Right hindlimb (tissue), 1 donor: ENCODE measurements around the gene TICAM1.
"Not testable (repeated sequence)": the region's sequence is repeated elsewhere in the genome, so short reads cannot be mapped to it uniquely, and the experiment has no call there.

ENCODE experiments used
- DNase-seq: peaks from one replicate; pipeline ENCODE4 v3.0.0-alpha.2; 2018

The TICAM1 gene

DNA sequence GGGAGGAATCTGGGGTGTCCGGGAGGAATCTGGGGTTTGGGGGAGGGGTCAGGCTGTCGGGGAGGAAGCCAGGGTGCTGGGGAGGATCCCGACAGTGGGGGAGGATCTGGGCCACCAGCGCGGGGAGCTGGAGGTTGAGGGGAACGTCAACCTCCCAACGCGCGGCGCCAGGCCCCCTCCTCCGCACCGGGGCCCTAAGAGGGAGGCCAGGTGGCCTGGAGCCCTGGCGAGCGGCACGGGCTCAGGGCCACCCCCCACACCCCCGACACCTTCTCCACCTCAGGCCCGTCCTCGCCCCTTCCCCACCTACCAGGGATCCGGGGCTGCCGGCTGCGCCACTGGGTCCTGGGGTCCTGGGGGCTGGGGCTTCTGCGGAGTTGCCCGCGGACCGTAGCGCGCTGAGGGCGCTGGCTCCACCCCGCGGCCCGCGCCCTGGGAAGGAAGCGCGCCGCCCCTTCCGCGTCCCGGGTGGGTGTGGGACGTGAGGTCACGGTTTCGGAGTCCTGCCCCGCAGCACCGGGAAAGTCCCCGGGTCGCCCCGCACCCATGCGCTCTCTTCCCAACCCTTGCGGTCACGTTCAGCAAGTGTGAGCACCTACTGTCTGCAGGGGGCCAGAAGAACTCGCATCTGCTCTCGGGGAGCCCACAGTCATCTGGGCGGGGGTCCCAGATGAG lies at the start of gene TICAM1:
Gene TICAM1, minus strand, starts transcription at position 409 of the 675 bp plus-strand sequence. CDS start 13,335 bp downstream, outside the sequence.
- peak; percentile 71 for DNase-seq

DNA sequence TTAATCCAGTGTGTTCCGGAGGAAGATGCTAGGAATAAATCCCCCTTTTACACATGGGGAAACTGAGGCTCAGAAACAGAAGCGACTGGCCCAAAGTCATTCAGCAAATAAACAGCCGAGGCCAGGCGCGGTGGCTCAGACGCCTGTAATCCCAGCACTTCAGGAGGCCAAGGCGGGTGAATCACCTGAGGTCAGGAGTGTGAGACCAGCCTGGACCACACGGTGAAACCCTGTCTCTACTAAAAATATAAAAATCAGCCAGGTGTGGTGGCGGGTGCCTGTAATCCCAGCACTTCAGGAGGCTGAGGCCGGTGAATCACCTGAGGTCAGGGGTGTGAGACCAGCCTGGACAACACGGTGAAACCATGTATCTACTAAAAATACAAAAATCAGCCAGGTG lies 47.5 kb upstream of the TICAM1 start:
- no peak for DNase-seq

DNA sequence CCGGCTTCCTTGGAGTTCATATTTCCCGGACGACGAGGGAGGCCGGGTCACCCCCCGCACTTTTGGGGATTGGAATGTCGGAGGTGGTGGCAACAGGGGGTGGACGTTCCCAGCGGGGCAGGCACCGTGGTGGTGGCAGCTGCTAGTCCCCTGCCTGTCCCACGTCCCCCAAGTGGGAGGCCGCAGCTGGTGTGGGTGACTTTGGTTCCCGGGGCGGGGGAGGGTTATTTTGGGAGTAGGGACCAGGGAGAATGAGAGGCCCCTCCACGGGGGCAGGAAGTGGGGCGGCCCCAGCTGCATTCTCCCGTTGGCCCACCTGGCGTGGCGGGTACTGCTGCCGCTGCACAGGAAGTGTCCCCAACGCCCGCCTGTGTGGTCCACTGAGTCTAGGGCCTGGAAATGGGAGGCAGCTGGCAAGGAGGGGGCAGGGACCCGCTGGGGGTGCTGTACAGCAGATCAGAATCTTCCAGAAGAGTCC lies 47.0 kb upstream of the TICAM1 start:
- DNase-seq = peak; percentile 68

DNA sequence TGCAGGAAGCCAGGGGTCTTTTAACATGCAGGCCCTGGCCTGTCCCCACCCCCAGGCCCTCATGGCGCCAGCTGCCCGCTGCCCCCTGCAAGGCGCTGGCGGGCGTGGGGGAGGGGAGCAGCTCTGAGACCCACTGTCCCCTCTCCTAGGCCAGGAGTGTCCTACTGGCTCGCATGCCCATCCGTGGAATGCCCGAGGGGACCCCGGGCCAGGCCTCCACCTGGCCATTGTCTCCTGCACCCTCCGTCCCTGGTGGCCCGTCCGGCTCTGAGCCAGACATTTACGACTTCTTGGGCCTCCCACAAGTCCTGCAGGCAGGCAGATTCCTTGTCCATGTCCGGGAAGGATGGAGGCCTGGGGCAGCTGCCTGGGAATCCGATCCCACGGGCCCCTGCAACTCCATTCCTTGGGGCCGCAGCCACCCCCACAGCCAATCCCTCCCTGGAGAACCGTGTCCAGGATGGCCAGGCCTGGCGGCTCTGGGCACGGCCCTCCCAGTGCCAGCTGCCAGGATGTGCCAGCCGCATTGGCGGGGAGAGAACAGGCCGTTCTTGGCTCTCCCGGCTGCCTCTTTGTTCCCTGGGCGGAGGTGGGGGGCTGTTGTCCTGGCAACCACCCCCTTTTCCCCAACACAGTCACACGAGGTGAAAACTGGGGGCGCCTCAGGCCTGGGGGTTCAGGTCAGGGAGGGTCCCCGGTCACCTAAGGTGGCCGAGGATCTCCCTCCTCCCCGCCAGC lies 46.4 kb upstream of the TICAM1 start:
- DNase-seq = peak; percentile 77

DNA sequence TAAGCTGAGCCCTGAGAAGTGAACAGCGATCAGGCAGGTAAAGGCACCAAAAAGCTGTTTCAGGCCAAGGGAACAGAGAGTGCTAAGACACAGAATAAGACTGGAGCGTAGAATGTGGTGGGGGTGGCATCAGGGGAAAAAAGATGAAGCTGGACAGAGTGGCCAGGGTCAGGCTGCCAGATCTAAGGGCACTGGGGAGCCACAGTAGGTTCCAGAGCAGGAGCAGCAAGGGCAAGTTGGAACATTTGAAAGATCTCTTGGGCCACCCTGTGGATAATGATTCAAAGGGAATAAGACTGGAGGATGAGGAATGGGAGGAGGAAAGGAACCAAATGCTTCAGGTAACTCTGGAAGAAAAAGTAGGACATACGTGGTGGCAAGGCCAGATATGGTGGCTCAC lies 42.4 kb upstream of the TICAM1 start:
- DNase-seq = no peak

DNA sequence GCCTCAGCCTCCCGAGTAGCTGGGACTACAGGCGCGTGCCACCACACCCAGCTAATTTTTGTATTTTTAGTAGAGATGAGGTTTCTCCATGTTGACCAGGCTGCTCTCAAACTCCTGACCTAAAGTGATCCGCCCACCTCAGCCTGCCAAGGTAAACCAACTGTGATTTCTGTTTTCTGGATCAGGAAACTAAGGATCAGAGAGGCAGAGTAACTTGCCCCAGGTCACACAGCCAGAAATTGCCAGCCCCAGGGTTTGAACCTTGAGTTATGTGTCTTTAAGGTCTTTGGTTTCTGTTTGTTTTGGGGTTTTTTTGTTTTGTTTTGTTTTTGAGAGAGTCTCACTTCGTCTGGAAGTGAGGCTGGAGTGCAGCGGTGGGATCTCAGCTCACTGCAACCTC lies 40.2 kb upstream of the TICAM1 start:
- no peak for DNase-seq

DNA sequence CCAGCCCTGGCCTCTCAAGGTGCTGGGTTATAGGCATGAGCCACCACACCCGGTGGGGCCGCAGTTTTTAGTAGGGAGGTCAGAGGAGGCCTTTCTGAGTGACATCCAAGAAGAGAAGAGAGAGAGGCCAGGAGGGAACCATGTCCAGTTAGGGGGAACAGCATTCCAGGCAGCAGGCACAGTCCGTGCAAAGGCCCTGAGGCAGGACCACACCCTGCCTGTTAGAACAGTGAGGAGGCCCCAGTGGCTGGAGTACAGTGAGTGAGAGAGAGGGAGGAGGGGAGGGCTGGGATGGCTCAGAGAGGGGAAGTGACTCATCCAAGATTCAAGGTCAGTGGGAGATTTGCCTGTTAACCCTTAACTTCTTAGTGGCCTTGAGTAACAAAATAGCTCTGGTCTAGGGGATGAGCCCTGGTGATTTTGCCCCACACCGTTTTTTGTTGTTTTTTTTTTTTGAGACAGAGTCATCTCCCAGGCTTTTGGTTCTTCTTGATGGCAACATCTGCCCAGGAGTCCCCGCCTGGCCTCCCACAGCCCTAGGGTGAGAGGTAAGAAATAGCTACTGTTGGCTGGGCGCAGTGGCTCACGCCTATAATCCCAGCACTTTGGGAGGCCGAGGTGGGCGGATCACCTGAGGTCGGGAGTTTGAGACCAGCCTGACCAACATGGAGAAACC lies 38.7 kb upstream of the TICAM1 start:
- DNase-seq = no peak

DNA sequence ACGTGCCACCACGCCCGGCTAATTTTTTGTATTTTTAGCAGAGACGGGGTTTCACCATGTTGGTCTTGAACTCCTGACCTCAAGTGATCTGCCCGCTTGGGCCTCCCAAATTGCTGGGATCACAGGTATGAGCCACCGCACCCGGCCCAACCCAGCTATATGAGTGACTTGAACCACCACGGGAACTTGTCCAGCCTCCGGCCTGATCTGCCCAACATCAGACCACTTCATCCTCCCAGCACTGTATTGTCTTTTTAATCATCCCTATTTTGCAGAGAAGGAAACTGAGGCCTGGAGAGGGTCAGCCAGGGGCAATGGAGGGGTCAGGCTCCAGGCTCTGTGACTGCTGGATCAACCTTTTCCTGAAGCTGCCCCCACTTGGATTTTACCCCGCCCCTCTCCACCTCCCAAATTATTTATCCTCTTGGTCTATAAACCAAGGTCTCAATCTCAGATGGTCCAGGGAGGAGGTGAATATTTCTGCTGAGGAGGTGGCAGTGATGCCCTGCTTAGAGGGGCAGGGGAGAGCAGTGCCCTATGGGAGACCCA lies 36.8 kb upstream of the TICAM1 start:
- no peak for DNase-seq

DNA sequence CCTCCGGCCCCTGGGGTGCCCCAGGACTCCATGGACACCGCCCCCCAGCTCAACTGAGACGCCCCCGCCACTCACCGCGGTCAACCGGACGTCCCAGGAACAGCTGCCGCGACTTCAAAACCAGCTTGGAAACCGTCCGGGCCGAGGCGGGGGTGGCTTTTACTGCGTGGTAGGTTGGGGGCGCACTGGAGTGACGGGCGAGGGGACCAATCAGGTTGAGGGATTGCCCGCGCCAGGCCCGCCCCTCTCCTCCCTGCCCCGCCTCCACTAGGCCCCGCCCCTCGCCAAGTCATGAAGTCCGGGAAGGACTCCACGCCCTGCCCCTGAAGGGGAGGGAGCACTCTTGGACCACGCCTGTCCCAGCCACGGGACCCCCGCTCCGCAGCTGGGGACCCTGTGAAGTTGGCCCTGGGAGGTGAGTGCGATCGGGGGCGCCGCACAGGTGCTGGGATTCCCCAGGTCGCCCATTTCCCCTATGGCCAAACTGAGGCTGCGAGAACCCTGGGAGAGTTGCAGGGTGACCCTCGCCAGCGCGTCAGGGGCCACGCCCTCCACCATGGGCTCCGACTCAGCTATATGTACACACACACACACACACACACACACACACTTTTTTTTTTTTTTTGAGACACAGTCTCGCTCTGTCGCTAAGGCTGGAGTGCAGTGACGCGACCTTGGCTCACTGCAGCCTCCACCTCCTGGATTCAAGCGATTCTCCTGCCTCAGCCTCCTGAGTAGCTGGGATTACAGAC lies 36.2 kb upstream of the TICAM1 start, which contains the start of gene PLIN3:
Gene PLIN3, minus strand, starts transcription at position 134 of the 752 bp plus-strand sequence. CDS start 6,273 bp downstream, outside the sequence.
- peak; percentile 98 for DNase-seq

DNA sequence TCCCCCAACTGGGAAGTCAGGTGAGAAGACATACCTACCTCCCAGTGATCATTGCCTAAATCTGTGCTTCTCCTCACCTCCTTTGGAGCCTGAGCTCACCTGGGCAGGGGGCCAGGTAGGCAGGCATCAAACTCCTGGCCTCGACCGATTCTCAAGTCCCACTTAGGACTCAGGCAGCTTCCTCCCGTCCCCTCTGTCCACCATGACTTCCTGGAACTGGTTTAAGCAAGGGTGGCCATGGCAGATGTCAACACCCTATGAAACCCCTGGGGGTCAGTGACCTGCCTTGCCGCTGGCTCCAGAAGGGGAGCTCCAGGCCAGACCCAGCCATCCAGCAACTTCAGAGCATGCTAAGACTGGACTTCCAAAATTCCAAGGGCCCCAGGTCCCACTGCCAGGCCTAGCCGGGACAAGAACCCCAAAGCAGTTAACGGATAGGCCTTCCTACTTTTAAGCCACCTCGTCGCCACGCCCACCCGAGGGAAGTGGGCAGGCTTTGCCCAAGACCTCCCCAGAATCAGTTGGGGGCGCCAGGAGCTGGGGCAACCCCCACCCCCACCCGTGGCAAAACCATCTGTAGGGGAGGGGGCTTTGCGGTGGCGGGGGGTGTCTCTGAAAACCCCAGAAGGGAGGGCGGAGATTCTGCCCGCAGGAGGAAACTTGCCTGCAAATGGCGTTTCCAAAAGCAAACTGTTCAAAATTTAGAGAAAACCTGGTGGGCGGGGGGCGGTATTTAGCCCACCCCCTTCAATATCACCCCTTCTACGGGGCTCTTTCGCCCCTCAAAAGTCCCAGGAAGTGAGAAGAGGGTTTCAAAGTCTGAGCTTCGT lies 35.3 kb upstream of the TICAM1 start:
- DNase-seq = peak; percentile 67

DNA sequence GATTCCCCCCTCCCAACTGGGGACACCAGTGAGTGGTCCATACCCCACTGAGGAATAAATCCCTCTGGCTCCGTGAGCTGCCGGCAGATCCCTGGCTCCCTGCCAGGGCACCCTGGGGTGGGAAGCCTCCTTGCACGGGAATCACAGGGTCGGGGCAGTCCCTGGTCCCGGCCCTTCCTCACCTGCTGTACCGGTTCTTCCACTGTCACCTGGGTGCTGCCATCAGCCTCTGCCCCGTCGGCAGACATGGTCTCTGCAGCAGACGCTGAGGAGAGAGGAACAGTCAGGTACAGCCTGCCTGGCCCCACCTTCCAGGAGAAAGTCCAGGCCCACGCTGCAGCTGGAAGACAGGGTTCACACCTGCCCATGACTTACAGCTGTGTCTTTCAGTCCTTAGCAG lies 29.6 kb upstream of the TICAM1 start:
- DNase-seq = no peak

DNA sequence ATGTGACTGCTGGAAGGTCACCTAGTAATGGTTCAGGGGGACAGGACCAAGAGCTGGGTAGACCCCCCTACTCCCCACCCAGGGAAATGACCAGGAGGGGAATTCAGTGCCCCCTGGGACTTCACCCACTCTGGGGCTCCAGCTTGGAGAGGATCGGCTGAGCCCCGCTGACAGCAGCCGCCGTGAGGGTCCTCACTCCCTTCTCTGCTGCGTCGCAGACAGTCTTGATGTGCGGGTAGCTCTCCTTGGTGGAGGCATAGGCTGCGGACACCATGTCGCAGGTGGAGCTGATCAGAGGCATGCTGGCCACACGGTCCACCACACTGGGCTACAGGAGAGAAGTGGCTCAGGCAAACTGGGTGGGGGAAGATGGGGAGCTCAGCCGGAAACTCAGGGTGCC lies 28.2 kb upstream of the TICAM1 start:
- no peak for DNase-seq

DNA sequence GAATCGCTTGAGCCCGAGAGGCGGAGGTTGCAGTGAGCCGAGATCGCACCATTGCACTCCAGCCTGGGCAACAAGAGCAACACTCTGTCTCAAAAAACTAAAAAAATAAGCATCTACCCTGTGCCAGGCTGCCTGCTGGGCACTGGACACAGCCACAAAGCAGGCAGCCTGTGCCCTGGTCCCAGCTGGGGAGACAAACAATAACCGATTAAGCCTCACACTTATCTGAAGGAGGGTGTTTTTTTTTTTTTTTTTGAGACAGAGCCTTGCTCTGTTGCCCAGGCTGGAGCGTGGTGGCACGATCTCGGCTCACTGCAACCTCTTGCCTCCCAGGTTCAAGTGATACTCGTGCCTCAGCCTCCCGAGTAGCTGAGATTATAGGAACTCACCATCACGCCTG lies 25.0 kb upstream of the TICAM1 start:
- DNase-seq = not testable (repeated sequence)

DNA sequence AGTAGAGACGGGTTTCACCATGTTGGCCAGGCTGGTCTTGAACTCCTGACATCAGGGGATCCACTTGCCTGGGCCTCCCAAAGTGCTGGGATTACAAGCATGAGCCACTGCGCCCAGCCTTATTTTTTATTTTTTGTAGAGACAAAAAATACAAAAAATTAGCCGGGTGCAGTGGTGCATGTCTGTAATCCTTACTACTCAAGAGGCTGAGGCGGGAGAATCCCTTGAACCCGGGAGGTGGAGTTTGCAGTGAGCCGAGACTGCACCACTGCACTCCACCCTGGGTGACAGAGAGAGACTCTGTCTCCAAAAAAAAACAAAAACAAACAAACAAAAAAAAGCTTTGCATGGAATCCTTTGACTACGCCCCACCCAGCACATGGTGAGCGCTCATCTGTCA lies 22.0 kb upstream of the TICAM1 start:
- DNase-seq = not testable (repeated sequence)

DNA sequence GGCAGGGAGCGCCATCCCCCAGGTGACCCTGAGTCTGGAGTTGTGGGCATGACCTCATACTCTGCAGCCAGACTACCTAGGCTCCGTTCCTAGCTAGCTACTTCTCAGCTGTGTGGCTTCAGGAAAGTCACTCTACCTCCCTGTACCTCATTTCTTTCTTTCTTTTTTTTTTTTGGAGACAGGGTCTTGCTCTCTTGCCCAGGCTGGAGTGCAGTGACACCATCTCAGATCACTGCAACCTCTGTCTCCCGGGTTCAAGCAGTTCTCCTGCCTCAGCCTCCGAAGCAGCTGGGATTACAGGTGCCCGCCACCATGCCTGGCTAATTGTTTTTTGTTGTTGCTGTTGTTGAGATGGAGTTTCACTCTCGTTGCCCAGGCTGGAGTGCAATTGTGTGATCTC lies 21.0 kb upstream of the TICAM1 start:
- DNase-seq = no peak

DNA sequence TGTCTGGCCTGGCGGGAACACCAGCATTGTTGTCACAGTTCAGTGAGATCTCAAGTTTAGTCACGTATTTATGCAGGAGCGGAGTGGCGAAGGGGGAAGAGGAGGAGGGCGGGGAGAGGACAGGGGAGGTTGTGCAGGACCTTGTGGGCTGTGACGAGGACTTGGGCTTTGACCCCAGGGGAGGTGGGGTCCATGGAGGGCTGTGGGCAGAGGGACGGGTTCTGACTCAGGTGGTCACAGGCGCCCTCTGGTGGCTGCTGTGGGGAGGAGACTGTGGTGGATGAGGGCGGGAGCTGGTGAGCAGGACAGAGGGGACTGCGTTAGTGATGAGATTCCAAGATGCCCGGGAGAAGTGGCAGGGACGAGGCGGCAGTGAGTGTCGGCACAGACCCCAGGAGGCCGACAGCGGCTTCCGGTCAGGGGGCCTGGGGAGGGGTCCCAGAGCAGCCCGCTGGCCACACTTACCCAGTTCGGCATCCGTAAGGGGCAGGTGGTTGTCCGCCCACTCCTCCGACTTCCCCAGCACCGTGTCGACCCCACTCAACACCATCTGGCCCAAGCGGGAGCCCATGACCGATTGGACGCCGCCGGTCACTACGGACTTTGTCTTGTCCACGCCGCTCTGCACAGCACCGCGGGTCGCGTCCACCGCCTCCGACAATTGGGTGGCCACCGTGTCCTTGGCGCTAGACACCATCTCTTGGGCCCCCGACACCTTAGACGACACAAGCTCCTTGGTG lies 20.2 kb upstream of the TICAM1 start:
- peak; percentile 65 for DNase-seq

DNA sequence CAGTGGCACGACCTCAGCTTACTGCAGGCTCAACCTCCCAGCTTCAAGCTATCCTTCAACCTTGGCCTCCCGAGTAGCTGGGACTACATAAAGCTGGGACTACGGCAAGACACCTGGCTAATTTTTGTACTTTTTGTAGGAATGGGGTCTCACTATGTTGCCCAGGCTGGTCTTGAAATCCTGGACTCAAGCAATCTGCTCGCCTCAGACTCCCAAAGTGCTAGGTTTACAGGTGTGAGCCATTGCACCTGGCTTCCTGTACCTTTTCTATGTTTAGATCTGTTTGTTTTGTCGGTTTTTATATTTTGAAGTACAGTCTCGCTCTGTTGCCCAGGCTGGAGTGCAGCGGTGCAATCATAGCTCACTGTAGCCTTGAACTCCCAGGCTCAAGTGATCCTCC lies 17.5 kb upstream of the TICAM1 start:
- DNase-seq = no peak

DNA sequence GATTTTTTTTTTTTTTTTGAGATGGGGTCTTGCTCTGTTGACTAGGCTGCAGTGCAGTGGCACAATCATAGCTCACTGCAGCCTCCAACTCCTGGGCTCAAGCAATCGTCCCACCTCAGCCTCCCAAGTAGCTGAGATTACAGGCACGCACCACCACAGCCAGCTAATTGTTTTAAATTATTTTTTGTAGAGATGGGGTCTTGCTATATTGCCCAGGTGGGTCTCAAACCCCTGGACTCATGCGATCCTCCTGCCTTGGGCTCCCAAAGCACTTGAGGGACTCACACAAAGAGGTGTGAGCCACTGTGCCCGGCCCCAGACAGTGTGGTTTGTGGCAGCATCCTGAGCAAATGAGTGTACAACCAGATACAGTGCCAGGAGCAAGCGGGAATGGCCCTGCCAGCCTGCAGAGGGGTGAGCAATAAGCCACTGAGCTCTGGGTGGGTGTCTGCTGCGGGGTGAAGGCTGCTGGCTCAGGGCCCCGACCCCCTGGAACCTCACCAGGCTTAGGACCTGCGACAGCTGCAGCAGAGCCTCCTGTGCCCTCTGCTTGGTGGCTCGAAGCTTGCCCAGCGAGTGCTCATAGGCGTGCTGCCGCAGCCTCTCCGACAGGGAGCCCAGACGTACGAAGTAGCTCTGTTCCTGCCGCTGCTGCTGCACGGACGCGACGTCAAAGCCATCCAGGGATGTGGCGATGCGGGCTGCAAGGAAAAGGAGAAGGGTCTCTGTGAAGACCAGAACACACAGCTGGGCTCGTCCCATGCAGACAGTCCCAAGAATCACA lies 15.9 kb upstream of the TICAM1 start:
- no peak for DNase-seq

DNA sequence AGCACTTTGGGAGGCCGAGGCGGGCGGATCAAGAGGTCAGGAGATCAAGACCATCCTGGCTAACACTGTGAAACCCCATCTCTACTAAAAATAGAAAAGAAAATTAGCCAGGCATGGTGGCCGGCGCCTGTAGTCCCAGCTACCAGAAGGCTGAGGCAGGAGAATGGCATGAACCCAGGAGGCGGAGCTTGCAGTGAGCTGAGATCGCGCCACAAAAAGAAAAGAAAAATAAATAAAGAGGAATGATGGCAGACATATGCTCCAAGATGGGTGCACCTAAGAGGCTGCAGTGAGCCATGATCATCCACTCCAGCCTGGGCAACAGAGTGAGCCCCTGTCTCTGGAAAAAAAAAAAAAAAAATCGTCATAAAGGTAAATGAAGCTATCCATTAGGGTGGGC lies 14.5 kb upstream of the TICAM1 start:
- DNase-seq = not testable (repeated sequence)
